ENCODE results near the gene SEC14L1.
A peak's percentile ranks its signal among the peaks of the same experiment; 100 is the strongest.
"Not testable (repeated sequence)": the region's sequence is repeated elsewhere in the genome, so short reads cannot be mapped to it uniquely, and the experiment has no call there.

Gene SEC14L1

GRCh38 chr17:77140878-77141767 is at the start of gene SEC14L1:
TSS of gene SEC14L1 (plus strand) at chr17:77140969. CDS start at chr17:77143597, 2,628 bp downstream.
- no peak for DNase-seq

- no peak for DNase-seq
These were observed 48.7 kb upstream of the SEC14L1 start for GRCh38 chr17:77092025-77092424.

DNA sequence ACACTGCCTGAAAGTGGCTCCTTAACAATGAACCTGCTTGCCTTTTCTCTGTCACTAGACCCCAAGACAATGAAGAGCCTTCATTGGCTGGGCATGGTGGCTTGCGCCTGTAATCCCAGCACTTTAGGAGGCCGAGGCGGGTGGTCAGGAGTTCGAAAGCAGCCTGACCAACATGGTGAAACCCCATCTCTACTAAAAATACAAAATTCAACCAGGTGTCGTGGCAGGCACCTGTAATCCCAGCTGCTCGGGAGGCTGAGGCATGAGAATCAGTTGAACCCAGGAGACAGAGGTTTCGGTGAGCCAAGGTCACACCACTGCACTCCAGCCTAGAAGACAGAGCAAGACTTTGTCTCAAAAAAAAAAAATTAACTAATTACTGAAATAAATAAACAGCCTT is 45.3 kb upstream of the SEC14L1 start:
- no peak for DNase-seq

GRCh38 chr17:77096570-77097214 is 44.1 kb upstream of the SEC14L1 start:
- no peak for DNase-seq

GRCh38 chr17:77097631-77098180 is 43.1 kb upstream of the SEC14L1 start:
- DNase-seq, result no peak

DNA sequence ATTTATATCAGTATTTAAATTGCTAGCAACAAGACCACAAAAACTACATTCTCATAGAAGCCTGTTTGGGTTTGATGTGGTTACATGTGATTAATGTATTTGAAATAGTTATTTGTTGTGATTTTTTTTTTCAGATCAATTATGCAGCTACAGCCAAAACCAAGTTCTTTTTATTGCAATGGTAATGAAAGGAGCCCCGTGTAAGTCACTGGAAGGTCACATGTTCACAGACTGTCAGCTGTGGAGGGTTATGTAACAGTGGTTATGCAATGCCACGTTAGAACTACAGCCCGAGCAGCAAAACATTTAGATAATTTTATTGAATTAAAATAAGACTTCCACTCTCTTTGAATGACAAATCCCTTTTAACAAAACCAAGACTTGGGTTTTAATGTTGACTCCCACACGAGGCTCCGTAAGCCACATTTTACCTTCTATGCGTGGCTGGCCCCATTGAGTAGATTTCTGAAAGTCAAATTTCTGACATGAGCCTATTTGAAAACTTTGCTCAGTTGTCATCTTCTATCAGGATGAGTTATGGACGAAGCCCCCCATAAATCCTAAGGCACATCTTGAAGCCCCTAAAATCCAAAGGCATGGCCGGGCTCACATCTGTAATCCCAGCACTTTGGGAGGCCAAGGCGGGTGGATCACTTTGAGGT is 41.8 kb upstream of the SEC14L1 start:
- DNase-seq, result no peak

GRCh38 chr17:77099997-77100396 is 40.8 kb upstream of the SEC14L1 start:
- no peak for DNase-seq

GRCh38 chr17:77101521-77102410 is 39.0 kb upstream of the SEC14L1 start:
- no peak for DNase-seq

GRCh38 chr17:77102411-77103134 is 38.2 kb upstream of the SEC14L1 start:
- DNase-seq, result not testable (repeated sequence)

GRCh38 chr17:77105706-77106105 is 35.1 kb upstream of the SEC14L1 start:
- no peak for DNase-seq

GRCh38 chr17:77106874-77107358 is 33.9 kb upstream of the SEC14L1 start:
- peak; percentile 16 for DNase-seq

- DNase-seq, result no peak
These were observed 33.0 kb upstream of the SEC14L1 start for GRCh38 chr17:77107506-77108433.

DNA sequence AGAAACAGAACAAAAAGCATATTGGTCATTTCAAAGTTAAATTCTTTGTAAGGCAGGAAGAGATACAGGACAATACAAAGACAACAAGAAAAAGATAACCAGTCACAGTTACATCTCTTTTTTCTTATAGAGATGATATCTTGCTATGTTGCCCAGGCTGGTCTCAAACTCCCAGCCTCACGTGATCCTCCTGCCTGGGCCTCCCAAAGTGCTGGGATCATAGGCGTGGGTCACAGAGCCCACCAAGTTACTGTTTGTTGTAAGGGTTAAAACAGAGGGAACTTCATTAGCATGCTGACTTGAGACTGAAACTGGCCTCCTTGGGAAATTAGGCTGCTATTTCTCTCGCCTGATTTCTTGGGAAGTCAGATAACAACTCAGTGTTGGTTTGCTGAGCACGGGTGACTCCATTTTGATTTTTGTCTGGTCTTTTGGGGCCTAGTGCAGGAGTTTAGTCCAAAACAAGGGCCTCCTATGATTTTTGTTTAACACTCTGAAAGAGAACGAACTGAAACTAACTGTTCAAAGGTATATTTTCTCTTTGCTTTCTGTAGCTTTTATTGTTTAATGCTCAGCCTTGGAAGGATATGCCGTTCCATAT is 31.5 kb upstream of the SEC14L1 start:
- DNase-seq, result no peak

DNA sequence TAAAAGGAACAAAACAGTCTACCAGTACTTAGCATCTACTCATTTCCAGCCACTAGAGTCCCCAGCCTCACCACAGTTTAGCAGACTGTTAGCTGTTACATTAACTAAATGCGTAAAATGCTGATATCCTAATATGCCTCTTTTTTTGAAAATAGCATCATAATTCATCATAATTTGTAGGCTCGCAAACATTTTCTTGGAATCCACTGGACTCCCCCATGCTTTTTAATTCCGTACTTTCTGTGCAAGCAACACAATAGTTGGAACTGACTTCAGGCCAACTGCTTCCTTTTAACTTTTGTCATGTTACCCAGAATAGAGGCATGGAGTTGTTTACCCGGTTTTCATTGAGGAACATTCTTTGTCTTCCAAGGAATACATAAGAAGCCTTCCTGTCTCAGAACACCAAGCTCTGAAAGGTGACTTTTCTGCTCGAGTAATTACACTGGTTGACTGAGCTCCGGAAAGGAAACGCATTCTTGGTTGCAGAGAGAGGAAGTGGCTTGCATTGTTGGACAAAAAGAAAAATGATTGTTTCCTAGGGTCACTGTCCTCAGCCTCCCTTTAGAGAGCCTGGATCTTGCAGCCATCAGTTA is 30.9 kb upstream of the SEC14L1 start:
- no peak for DNase-seq

GRCh38 chr17:77111165-77111933 is 29.4 kb upstream of the SEC14L1 start:
- DNase-seq, result not testable (repeated sequence)

DNA sequence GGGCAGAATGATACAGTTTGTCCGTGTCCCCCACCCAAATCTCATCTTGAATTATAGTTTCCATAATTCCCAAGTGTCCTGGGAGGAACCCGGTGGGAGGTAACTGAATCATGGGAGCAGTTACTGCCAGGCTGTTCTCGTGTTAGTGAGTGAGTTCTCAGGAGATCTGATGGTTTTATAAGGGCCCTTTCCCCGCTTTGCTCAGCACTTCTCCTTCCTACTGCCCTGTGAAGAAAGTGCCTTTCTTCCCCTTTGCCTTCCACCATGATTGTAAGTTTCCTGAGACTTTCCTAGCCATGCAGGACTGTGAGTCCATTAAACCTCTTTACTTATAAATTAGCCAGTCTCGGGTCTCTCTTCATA is 28.9 kb upstream of the SEC14L1 start:
- no peak for DNase-seq

DNA sequence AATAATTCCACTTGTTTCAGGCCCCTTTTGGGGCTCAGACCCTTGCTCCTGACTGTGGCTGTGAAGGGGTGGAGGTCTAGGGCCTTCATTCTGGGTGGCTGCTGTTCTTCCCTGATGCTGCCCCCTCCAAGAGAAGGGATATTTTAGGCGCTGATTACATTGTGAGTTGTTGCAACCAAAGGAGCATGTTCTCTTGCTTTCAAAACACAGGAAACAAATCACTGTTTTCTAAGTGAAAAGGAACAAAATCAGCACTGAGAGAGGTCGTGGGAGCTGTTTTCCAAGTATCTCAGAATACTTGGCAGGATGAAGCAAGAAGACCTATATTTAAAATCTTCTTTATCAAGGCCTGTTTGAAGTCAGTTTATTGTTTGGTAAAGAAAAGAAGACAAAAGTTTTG is 25.3 kb upstream of the SEC14L1 start:
- DNase-seq, result no peak

- DNase-seq, result no peak
These were observed 24.8 kb upstream of the SEC14L1 start for GRCh38 chr17:77115947-77116346.

GRCh38 chr17:77116371-77116860 is 24.4 kb upstream of the SEC14L1 start:
- DNase-seq, result no peak

Measured in DMS79 (cell line).